GM12865 (cell line): ENCODE data around the gene MORN5.

Experiments used
- DNase-seq: peaks from one replicate; pipeline ENCODE4 v3.0.0; 2010; ENCODE audit warnings: low read depth
- H3K4me3 ChIP-seq: 2 replicates; pipeline ENCODE4 v1.5.1; 2011; ENCODE audit warnings: mild to moderate bottlenecking, low read depth, low read length, control low read depth
- TF ChIP-seq, protein P1 (sequence below): IDR thresholded peaks from 2 replicates; pipeline ENCODE4 v1.5.1; 2011; ENCODE audit warnings: low read length, control low read depth, low read depth, inconsistent platforms; ENCODE audit not compliant: insufficient read depth; ENCODE audit errors: missing control alignments

The MORN5 gene

DNA sequence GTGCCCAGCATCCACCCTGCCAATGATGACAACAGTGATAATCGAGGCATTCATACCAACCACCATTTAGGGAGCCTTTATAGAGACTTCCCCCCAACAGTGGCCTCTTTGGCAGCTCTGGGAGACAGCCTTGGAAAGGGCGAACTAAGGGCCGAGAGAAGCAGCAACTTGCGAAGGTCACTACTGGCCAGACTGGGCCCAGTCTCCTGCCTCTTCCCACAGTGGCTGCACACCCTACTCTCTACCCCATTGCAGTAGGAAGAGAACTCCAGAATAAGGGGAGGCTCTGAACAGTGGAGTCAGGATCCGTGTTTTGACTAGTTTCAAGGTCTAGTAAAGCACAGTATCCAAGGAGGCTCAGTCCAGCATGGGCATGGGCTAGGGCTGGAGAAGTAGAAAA, 63.7 kb downstream of the MORN5 start:
- H3K4me3 ChIP-seq: no peak overlapping the region
- TF ChIP-seq, protein P1, sequence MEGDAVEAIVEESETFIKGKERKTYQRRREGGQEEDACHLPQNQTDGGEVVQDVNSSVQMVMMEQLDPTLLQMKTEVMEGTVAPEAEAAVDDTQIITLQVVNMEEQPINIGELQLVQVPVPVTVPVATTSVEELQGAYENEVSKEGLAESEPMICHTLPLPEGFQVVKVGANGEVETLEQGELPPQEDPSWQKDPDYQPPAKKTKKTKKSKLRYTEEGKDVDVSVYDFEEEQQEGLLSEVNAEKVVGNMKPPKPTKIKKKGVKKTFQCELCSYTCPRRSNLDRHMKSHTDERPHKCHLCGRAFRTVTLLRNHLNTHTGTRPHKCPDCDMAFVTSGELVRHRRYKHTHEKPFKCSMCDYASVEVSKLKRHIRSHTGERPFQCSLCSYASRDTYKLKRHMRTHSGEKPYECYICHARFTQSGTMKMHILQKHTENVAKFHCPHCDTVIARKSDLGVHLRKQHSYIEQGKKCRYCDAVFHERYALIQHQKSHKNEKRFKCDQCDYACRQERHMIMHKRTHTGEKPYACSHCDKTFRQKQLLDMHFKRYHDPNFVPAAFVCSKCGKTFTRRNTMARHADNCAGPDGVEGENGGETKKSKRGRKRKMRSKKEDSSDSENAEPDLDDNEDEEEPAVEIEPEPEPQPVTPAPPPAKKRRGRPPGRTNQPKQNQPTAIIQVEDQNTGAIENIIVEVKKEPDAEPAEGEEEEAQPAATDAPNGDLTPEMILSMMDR: no peak
- no peak for DNase-seq

DNA sequence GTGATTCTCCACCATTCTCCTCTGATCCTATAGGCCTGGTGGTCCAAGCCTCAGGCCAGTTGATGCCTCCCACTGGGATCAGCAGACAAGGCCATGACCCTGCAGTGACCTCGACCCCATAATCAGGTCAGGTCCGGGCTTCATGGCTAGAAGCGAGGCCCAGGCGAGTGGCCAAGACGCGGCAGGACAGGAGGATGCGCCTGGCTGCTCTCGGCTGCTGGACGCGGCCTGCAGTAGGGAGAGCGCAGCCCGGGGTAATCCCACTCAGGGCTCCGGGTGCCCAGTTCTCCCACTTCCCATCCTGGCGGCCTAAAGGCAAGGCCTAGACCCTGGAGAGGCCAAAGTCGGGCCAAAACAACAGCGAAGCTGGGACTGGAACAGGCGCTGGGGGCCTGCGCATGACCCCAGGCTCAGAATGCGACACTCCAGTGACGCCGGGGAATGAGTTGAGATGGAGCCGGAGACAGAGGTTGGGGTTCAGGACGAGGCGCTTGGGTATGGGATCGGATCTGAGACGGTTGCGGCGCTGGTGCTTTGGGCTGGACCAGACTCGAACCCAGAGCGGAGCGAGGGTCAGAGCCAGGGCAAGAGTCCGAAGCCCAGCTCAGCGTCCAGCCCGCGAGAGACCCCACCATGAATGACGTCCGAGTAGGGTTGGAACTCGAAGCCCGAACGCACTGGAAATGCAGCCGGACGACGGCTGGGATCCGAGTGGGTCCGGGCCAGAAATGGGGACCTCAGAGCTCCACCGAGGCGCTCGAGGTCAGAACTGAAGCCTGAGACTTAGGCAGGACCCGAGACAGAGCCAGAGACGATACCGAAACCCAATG, 65.8 kb downstream of the MORN5 start:
- TF ChIP-seq, protein P1: no peak
- H3K4me3 ChIP-seq: no peak overlapping the region
- no peak for DNase-seq

DNA sequence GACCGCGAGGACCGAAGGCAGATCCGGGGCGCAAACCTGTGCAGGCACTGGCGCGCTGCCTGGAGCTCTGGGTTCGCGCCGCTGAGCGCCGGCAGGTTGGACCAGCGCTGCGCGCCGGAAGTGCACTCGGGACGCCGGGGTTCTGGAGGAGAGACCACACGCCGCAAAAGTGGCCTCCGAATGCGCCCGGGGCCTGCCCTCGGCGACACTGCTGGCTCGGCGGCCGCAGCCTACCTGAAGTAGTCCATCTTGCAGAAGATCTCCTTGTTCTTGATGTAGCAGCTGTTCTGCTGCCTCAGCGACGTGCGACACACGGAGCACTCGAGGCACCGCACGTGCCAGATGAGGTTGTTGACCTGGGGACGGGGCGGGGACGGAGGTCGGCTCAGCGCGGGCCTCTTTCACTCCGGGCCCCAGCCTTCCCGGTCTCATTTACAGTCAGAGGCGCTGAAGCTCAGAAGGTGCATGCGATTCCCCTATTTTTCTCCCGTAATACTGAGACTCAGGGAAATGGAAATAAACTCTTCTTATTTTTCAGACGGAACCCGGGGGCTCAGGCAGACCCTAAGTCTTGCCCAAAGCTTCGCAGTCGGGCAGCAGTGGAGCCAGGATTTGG, 66.5 kb downstream of the MORN5 start:
- no peak for DNase-seq
- TF ChIP-seq, protein P1: no peak
- H3K4me3 ChIP-seq: no peak overlapping the region

DNA sequence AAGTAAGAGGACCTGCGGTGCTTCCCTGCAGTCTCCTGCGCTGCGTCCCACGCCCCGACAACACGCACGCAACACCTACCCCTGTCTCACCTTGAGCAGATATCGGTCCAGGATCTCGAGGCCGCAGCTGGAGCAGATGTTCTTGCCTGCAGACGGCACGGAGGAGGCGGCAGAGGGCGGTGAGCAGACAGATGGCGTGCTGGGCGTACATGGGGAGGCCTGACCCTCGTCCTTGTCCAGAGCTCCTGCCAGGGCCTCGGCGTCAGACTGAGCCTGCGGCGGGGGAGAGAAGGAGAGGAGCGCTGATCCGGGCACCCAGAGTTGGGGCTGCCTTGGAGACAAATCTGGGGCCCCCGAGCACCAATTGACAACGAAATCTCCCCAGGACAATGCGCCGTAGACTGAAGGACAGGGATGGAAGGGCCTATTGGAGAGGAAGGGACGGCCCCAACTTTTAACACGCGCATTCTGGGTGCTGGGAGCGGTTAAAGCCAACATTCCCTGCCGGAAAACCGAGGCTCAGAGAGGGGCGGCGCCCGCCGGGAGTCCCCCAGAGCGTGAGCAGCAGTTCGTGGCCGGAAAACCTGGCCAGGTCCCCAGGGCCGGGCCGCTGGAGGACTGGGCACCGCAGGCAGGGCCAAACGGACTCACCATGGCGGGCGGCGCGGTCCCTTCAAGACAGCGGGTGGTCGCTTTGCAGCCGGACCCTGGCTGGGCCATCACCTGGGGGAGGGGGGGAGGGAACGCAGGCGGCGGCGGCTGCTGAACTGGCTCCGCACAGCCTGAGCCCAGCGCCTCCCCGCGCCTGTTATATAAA, 67.3 kb downstream of the MORN5 start:
- no peak for DNase-seq
- TF ChIP-seq, protein P1: no peak
- H3K4me3 ChIP-seq: no peak overlapping the region

DNA sequence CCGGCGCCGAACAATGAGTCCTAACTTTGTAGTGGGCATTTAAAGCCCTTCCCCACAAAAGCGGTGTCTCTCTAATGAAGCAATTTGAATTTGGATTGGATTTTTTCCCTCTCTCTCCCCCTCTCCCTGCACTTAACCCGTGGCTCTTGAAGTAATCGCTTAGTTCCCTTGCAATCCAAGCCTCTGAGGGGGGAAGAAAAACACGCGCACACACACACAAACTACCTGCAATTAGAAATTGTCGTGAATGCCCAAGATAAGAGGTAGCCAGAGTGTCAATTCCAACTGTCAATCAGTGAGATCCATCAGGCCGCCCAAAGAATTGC, 67.8 kb downstream of the MORN5 start:
- TF ChIP-seq, protein P1: no peak
- no peak overlapping the region for H3K4me3 ChIP-seq
- DNase-seq: no peak

DNA sequence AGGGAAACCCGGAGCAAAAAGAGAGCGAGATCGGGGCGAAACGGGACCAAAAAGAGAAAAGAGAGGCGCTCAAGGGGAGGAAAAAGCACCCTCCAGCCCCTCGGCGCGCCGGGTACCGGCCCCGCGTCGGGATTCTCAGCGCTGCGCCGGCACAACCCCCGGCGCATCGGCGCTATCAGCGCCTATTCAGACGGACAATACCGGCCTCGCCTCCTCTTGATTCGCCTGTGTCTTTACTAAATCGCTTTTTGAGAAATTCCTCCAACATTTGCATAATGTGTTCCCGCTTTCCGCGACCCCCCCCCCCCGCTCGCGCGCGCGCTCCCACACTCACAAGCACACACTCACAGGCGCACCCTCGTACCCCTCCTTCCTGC, 68.5 kb downstream of the MORN5 start:
- TF ChIP-seq, protein P1: no peak
- DNase-seq: no peak
- no peak overlapping the region for H3K4me3 ChIP-seq
